Gastroesophageal sphincter (tissue), 3 donors: ENCODE data around the gene PCDH15.

Experiments
- POLR2A ChIP-seq, 2 donors: fragments of 450-650 bp; IDR thresholded peaks; one replicate each; pipeline ENCODE4 v1.6.1; 2017; ENCODE audit warnings: antibody characterized with exemption in 2 of 2, mild to moderate bottlenecking in 2 of 2, moderate library complexity in 1 of 2
- POLR2AphosphoS5 ChIP-seq: sonication (generic); formaldehyde crosslinking; IDR thresholded peaks from one replicate; pipeline ENCODE4 v1.6.1; 2017; ENCODE audit warnings: antibody characterized with exemption
- TF ChIP-seq, protein P1 (sequence below), 4 experiments: fragments of 200-600 bp in 2 of 4; fragments of 450-650 bp in 2 of 4; sonication (generic) in 1 of 4; IDR thresholded peaks; one replicate each; pipeline ENCODE4 v1.5.1; 2017 to 2019; ENCODE audit warnings: antibody characterized with exemption in 4 of 4, mild to moderate bottlenecking in 2 of 4, moderate library complexity in 2 of 4

- TF ChIP-seq, protein P1, sequence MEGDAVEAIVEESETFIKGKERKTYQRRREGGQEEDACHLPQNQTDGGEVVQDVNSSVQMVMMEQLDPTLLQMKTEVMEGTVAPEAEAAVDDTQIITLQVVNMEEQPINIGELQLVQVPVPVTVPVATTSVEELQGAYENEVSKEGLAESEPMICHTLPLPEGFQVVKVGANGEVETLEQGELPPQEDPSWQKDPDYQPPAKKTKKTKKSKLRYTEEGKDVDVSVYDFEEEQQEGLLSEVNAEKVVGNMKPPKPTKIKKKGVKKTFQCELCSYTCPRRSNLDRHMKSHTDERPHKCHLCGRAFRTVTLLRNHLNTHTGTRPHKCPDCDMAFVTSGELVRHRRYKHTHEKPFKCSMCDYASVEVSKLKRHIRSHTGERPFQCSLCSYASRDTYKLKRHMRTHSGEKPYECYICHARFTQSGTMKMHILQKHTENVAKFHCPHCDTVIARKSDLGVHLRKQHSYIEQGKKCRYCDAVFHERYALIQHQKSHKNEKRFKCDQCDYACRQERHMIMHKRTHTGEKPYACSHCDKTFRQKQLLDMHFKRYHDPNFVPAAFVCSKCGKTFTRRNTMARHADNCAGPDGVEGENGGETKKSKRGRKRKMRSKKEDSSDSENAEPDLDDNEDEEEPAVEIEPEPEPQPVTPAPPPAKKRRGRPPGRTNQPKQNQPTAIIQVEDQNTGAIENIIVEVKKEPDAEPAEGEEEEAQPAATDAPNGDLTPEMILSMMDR (IDR thresholded peaks at IDR 0.05): no peak
- TF ChIP-seq POLR2AphosphoS5: no peak
- no peak for TF ChIP-seq POLR2A (IDR thresholded peaks at IDR 0.05)
Observed at GRCh38 chr10:53754596-53755250, 1046.3 kb downstream of the PCDH15 start.
